Nephron progenitor cell (in vitro differentiated cells): ENCODE data around the gene MFNG.
A peak's percentile ranks its signal among the peaks of the same experiment; 100 is the strongest.

ENCODE experiments used
- DNase-seq: peaks from one replicate; pipeline ENCODE4 v3.0.0; 2021
- H3K27ac Mint-ChIP-seq: 2 replicates; pipeline ENCODE4 v1.8.0; 2021; ENCODE audit warnings: mild to moderate bottlenecking, moderate library complexity, mixed read lengths
- H3K27me3 Mint-ChIP-seq: 2 replicates; pipeline ENCODE4 v1.8.0; 2021; ENCODE audit warnings: mild to moderate bottlenecking, low read depth, mixed read lengths; ENCODE audit not compliant: poor library complexity
- H3K36me3 Mint-ChIP-seq: 2 replicates; pipeline ENCODE4 v1.8.0; 2021; ENCODE audit warnings: low read depth, mixed read lengths
- H3K4me1 Mint-ChIP-seq: 2 replicates; pipeline ENCODE4 v1.8.0; 2021; ENCODE audit warnings: mixed read lengths
- H3K4me3 Mint-ChIP-seq: 2 replicates; pipeline ENCODE4 v1.8.0; 2021; ENCODE audit warnings: mild to moderate bottlenecking, moderate library complexity, mixed read lengths
- H3K9me3 Mint-ChIP-seq: 2 replicates; pipeline ENCODE4 v1.8.0; 2021; ENCODE audit warnings: mild to moderate bottlenecking, moderate library complexity, mixed read lengths
- CTCF ChIP-seq: fragments of 200-600 bp; sonication (generic); IDR thresholded peaks from 2 replicates; pipeline ENCODE4 v1.5.0; 2021; ENCODE audit warnings: antibody characterized with exemption

Gene MFNG

GRCh38 chr22:37503183-37503683 is 17.0 kb upstream of the MFNG start:
- peak overlapping the region; percentile 6 for H3K27ac Mint-ChIP-seq
- H3K36me3 Mint-ChIP-seq: peaks cover 5% of the 10 kb centered on the region
- no peaks in the 10 kb centered on the region for H3K9me3 Mint-ChIP-seq

GRCh38 chr22:37502342-37503182 is 16.4 kb upstream of the MFNG start:
- peaks cover 7% of the 10 kb centered on the region for H3K27me3 Mint-ChIP-seq
- H3K9me3 Mint-ChIP-seq: no peaks in the 10 kb centered on the region
- H3K4me1 Mint-ChIP-seq: peaks cover 65% of the 10 kb centered on the region
- no peak overlapping the region for H3K4me3 Mint-ChIP-seq
- no peak for TF ChIP-seq CTCF
- DNase-seq: no peak
- peak overlapping the region; percentile 89 for H3K27ac Mint-ChIP-seq
- H3K36me3 Mint-ChIP-seq: peaks cover 5% of the 10 kb centered on the region

More at GRCh38 chr22:37503183-37503683, 17.0 kb upstream of the MFNG start:
- Mint-ChIP-seq H3K4me1 (peaks cover 65% of the 10 kb centered on the region), H3K4me3 (peak overlapping the region; percentile 23), H3K27me3 (peaks cover 4% of the 10 kb centered on the region)
- TF ChIP-seq CTCF: no peak
- no peak for DNase-seq

GRCh38 chr22:37501610-37502341 is 15.6 kb upstream of the MFNG start:
- Mint-ChIP-seq H3K27me3 (peaks cover 7% of the 10 kb centered on the region), H3K27ac (peak overlapping the region; percentile 89), H3K36me3 (peaks cover 5% of the 10 kb centered on the region), H3K4me1 (peaks cover 69% of the 10 kb centered on the region), H3K4me3 (peak overlapping the region; percentile 76), H3K9me3 (no peaks in the 10 kb centered on the region)
- DNase-seq: no peak
- no peak for TF ChIP-seq CTCF

GRCh38 chr22:37500745-37501609 is 14.8 kb upstream of the MFNG start:
- Mint-ChIP-seq H3K27me3 (peaks cover 3% of the 10 kb centered on the region), H3K4me1 (peaks cover 63% of the 10 kb centered on the region), H3K9me3 (no peaks in the 10 kb centered on the region), H3K27ac (peak overlapping the region; percentile 89), H3K4me3 (peak overlapping the region; percentile 76), H3K36me3 (peaks cover 5% of the 10 kb centered on the region)
- no peak for DNase-seq
- no peak for TF ChIP-seq CTCF

- Mint-ChIP-seq H3K36me3 (peaks cover 5% of the 10 kb centered on the region), H3K4me3 (no peak overlapping the region), H3K9me3 (no peaks in the 10 kb centered on the region), H3K27me3 (peaks cover 3% of the 10 kb centered on the region), H3K4me1 (peaks cover 62% of the 10 kb centered on the region), H3K27ac (no peak overlapping the region)
- no peak for DNase-seq
- TF ChIP-seq CTCF: no peak
Measured at GRCh38 chr22:37499789-37500540, 13.8 kb upstream of the MFNG start.
